ENCODE data around the gene MED14.
A peak's percentile ranks its signal among the peaks of the same experiment; 100 is the strongest.

Gene MED14

GRCh38 chrX:40651620-40652223, 83.6 kb downstream of the MED14 start:
- H3K36me3 ChIP-seq (ENCODE audit: control insufficient read depth, insufficient read depth, low read length): no peaks in the 10 kb centered on the region
- H3K9ac ChIP-seq (ENCODE audit: low read depth, low read length): no peak overlapping the region
- H3K4me3 ChIP-seq (ENCODE audit: low read depth, low read length): no peak overlapping the region
- peaks cover 4% of the 10 kb centered on the region for H3K4me1 ChIP-seq (ENCODE audit: control insufficient read depth, insufficient read depth, low read length)
- no peaks in the 10 kb centered on the region for H3K9me3 ChIP-seq (ENCODE audit: control insufficient read depth, insufficient read depth, low read length)
- no peaks in the 10 kb centered on the region for H3K27me3 ChIP-seq (ENCODE audit: control insufficient read depth, insufficient read depth, low read length)

DNA sequence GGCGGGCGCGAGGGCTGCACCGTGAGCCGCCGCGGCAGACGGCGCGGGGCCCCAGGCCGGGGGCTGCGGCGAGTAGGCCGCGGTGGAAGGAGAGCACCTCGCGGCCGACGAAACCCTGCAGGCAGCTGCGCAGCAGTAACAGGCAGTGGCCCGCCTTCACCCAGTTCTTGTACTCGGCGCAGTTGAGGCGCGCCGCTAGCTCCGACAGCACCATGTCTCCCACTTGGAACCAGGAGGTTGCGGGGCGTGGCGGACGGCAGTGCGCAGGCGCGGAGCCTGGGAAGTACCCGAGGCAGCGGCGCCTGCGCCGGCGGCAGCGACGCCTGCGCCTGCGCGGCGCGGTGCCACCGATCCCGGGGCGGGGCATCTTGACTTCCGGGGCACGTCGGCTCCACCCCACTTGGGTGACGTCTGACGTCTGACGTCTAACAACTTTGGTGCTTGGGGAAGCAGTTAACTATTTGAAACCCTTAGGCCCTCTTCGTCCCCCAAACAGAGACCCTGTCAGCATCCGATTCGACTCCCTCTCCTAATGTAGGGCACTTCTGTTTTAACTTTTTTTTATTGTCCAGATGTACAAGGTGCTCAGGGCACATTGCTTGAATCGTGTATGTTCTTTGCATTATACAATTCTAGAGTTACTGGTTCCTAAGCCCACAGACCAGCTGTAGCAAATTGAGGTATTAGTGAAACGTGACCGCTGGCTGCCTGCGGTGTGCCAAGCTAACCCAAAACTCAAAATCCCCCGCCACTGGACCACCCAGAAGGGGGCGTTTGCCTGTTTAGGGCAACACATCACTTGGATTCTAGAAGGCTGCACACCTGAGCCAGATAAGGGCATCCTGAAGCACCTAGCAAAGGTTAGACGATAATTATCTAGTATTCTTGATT, 87.8 kb downstream of the MED14 start, which contains the start of gene CXorf38:
Gene CXorf38 (minus strand): TSS at position 255 of the 891 bp plus-strand sequence. CDS start 41 bp downstream, at position 214.
- Histone ChIP-seq H3K4me3 (ENCODE audit: low read depth, low read length) (peak within 1 kb of the TSS; percentile 79), H3K27me3 (ENCODE audit: control insufficient read depth, insufficient read depth, low read length) (no peaks in the 10 kb centered on the region), H3K4me1 (ENCODE audit: control insufficient read depth, insufficient read depth, low read length) (peaks cover 9% of the 10 kb centered on the region), H3K9me3 (ENCODE audit: control insufficient read depth, insufficient read depth, low read length) (no peaks in the 10 kb centered on the region), H3K36me3 (ENCODE audit: control insufficient read depth, insufficient read depth, low read length) (no peaks in the 10 kb centered on the region), H3K9ac (ENCODE audit: low read depth, low read length) (peak within 1 kb of the TSS; percentile 60)

GRCh38 chrX:40646489-40647306, 88.6 kb downstream of the MED14 start:
- Histone ChIP-seq H3K9me3 (ENCODE audit: control insufficient read depth, insufficient read depth, low read length) (no peaks in the 10 kb centered on the region), H3K27me3 (ENCODE audit: control insufficient read depth, insufficient read depth, low read length) (no peaks in the 10 kb centered on the region), H3K36me3 (ENCODE audit: control insufficient read depth, insufficient read depth, low read length) (no peaks in the 10 kb centered on the region), H3K4me1 (ENCODE audit: control insufficient read depth, insufficient read depth, low read length) (peaks cover 9% of the 10 kb centered on the region), H3K4me3 (ENCODE audit: low read depth, low read length) (peak overlapping the region; percentile 79), H3K9ac (ENCODE audit: low read depth, low read length) (peak overlapping the region; percentile 60)

- H3K9me3 ChIP-seq (ENCODE audit: control insufficient read depth, insufficient read depth, low read length): no peaks in the 10 kb centered on the region
- H3K36me3 ChIP-seq (ENCODE audit: control insufficient read depth, insufficient read depth, low read length): no peaks in the 10 kb centered on the region
- H3K27me3 ChIP-seq (ENCODE audit: control insufficient read depth, insufficient read depth, low read length): no peaks in the 10 kb centered on the region
- peaks cover 9% of the 10 kb centered on the region for H3K4me1 ChIP-seq (ENCODE audit: control insufficient read depth, insufficient read depth, low read length)
- no peak overlapping the region for H3K9ac ChIP-seq (ENCODE audit: low read depth, low read length)
- no peak overlapping the region for H3K4me3 ChIP-seq (ENCODE audit: low read depth, low read length)
Observed at GRCh38 chrX:40644821-40645358, 90.5 kb downstream of the MED14 start.

DNA sequence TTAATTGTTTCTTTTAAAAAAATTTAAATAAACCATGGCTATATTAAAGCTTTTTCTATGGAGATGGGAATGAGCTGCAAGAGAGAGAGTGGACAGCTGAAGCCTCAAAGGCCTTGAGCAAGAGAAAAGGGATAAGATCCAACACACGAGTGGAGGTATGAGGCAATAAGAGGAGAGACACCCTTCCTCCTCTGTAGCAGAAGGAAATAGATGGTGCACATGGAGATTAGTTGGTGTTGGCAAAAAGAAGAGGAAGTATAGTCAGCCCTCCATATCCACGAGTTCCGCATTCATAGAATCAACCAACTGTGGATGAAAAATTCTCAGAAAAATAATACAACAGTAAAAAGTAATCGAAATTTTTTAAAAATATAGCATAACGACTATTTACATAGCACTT, 91.2 kb downstream of the MED14 start:
- Histone ChIP-seq H3K4me3 (ENCODE audit: low read depth, low read length) (no peak overlapping the region), H3K9ac (ENCODE audit: low read depth, low read length) (no peak overlapping the region), H3K4me1 (ENCODE audit: control insufficient read depth, insufficient read depth, low read length) (peaks cover 9% of the 10 kb centered on the region), H3K36me3 (ENCODE audit: control insufficient read depth, insufficient read depth, low read length) (peaks cover under 1% of the 10 kb centered on the region), H3K9me3 (ENCODE audit: control insufficient read depth, insufficient read depth, low read length) (no peaks in the 10 kb centered on the region), H3K27me3 (ENCODE audit: control insufficient read depth, insufficient read depth, low read length) (no peaks in the 10 kb centered on the region)

DNA sequence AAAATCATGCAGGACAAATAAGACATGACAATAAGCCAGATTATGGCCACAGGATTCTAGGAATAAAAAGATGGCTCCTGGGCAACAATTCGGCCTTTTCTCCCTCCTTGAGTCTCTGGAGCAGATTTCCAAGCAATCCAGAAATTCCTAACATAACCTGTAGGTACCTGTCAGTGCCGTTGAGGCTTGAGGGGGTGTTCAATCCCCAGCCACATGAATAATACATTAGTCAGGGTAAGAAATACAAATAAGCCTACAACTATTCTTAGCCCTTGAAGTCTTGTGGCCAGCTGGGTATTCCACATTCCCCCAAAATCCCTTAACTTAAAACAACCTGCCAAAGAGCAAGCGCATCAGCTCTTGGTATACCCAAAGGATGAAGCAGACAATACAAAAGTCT, 97.7 kb downstream of the MED14 start:
- no peaks in the 10 kb centered on the region for H3K9me3 ChIP-seq (ENCODE audit: control insufficient read depth, insufficient read depth, low read length)
- no peak overlapping the region for H3K4me3 ChIP-seq (ENCODE audit: low read depth, low read length)
- H3K4me1 ChIP-seq (ENCODE audit: control insufficient read depth, insufficient read depth, low read length): no peaks in the 10 kb centered on the region
- peaks cover 19% of the 10 kb centered on the region for H3K36me3 ChIP-seq (ENCODE audit: control insufficient read depth, insufficient read depth, low read length)
- no peaks in the 10 kb centered on the region for H3K27me3 ChIP-seq (ENCODE audit: control insufficient read depth, insufficient read depth, low read length)
- no peak overlapping the region for H3K9ac ChIP-seq (ENCODE audit: low read depth, low read length)

GRCh38 chrX:40632199-40632598, 103.1 kb downstream of the MED14 start:
- no peaks in the 10 kb centered on the region for H3K9me3 ChIP-seq (ENCODE audit: control insufficient read depth, insufficient read depth, low read length)
- H3K27me3 ChIP-seq (ENCODE audit: control insufficient read depth, insufficient read depth, low read length): no peaks in the 10 kb centered on the region
- H3K9ac ChIP-seq (ENCODE audit: low read depth, low read length): no peak overlapping the region
- no peaks in the 10 kb centered on the region for H3K4me1 ChIP-seq (ENCODE audit: control insufficient read depth, insufficient read depth, low read length)
- no peak overlapping the region for H3K4me3 ChIP-seq (ENCODE audit: low read depth, low read length)
- H3K36me3 ChIP-seq (ENCODE audit: control insufficient read depth, insufficient read depth, low read length): peaks cover 44% of the 10 kb centered on the region

DNA sequence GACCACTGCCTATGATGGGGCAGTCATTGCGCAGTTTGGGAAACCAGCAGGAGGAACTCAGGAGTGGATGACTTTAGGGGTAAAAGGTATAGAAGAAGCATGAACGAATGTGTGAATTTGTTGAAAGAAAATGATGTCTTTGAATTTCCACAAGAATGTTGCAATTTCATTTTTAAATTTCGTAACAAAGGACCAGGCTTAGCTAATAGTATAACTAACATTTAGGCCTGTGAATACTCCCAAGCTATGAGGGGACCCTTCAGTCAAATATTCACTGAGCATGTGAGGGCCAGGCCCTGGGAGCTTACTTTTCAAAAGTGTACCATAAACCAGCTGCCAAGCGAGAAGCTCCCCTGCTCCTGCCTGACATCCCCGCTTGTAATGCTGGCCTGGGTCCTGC, 106.8 kb downstream of the MED14 start:
- H3K9ac ChIP-seq (ENCODE audit: low read depth, low read length): no peak overlapping the region
- H3K27me3 ChIP-seq (ENCODE audit: control insufficient read depth, insufficient read depth, low read length): no peaks in the 10 kb centered on the region
- no peaks in the 10 kb centered on the region for H3K4me1 ChIP-seq (ENCODE audit: control insufficient read depth, insufficient read depth, low read length)
- no peak overlapping the region for H3K4me3 ChIP-seq (ENCODE audit: low read depth, low read length)
- no peaks in the 10 kb centered on the region for H3K9me3 ChIP-seq (ENCODE audit: control insufficient read depth, insufficient read depth, low read length)
- peaks cover 31% of the 10 kb centered on the region for H3K36me3 ChIP-seq (ENCODE audit: control insufficient read depth, insufficient read depth, low read length)

DNA sequence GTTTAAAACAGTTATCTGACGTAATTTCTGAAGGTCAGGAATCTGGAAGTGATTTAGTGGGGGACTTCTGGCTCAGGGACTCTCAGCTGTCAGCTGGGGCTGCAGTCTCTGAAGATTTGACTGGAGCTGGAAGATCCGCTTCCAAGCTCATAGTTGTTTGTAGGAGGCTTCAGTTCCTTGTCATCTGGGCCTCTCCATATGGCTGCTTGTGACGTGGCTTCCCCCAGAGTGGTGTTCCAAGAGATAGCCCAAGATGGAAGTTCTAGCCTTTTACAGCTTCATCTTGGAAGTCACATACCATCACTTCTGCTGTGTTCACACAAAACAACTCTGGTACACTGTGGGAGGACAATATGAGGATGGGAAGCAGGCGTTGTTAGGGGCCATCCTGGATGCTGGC, 110.0 kb downstream of the MED14 start:
- no peaks in the 10 kb centered on the region for H3K27me3 ChIP-seq (ENCODE audit: control insufficient read depth, insufficient read depth, low read length)
- H3K4me1 ChIP-seq (ENCODE audit: control insufficient read depth, insufficient read depth, low read length): no peaks in the 10 kb centered on the region
- no peak overlapping the region for H3K9ac ChIP-seq (ENCODE audit: low read depth, low read length)
- H3K4me3 ChIP-seq (ENCODE audit: low read depth, low read length): no peak overlapping the region
- H3K36me3 ChIP-seq (ENCODE audit: control insufficient read depth, insufficient read depth, low read length): peaks cover 16% of the 10 kb centered on the region
- no peaks in the 10 kb centered on the region for H3K9me3 ChIP-seq (ENCODE audit: control insufficient read depth, insufficient read depth, low read length)

GRCh38 chrX:40623665-40624064, 111.7 kb downstream of the MED14 start:
- H3K9ac ChIP-seq (ENCODE audit: low read depth, low read length): no peak overlapping the region
- no peaks in the 10 kb centered on the region for H3K27me3 ChIP-seq (ENCODE audit: control insufficient read depth, insufficient read depth, low read length)
- H3K4me1 ChIP-seq (ENCODE audit: control insufficient read depth, insufficient read depth, low read length): no peaks in the 10 kb centered on the region
- H3K9me3 ChIP-seq (ENCODE audit: control insufficient read depth, insufficient read depth, low read length): no peaks in the 10 kb centered on the region
- H3K4me3 ChIP-seq (ENCODE audit: low read depth, low read length): no peak overlapping the region
- peaks cover 7% of the 10 kb centered on the region for H3K36me3 ChIP-seq (ENCODE audit: control insufficient read depth, insufficient read depth, low read length)

- Histone ChIP-seq H3K4me1 (ENCODE audit: control insufficient read depth, insufficient read depth, low read length) (no peaks in the 10 kb centered on the region), H3K36me3 (ENCODE audit: control insufficient read depth, insufficient read depth, low read length) (peaks cover 2% of the 10 kb centered on the region), H3K9ac (ENCODE audit: low read depth, low read length) (no peak within 1 kb of the TSS), H3K9me3 (ENCODE audit: control insufficient read depth, insufficient read depth, low read length) (no peaks in the 10 kb centered on the region), H3K27me3 (ENCODE audit: control insufficient read depth, insufficient read depth, low read length) (no peaks in the 10 kb centered on the region), H3K4me3 (ENCODE audit: low read depth, low read length) (no peak within 1 kb of the TSS)
Observed at GRCh38 chrX:40623139-40623536, 112.2 kb downstream of the MED14 start, which contains the start of gene MPC1L. Gene MPC1L, plus strand, starts transcription at chrX:40623428. Its CDS starts 138 bp downstream, at chrX:40623566.

All from iPS-15b (cell line).